ENCODE data around the gene CIDEB. TPM values are rescaled to one million over a fixed set of nuclear protein-coding genes. Genes with fewer than 3 reads are reported as not detected.

Gene CIDEB
- total and polyA plus RNA-seq, 9 of the 15 experiments (the other 6 are each of a cell fraction or from before 2014, with no cell fraction given): 0.03 to 0.35 (median 0.09) TPM; not detected in 3

DNA sequence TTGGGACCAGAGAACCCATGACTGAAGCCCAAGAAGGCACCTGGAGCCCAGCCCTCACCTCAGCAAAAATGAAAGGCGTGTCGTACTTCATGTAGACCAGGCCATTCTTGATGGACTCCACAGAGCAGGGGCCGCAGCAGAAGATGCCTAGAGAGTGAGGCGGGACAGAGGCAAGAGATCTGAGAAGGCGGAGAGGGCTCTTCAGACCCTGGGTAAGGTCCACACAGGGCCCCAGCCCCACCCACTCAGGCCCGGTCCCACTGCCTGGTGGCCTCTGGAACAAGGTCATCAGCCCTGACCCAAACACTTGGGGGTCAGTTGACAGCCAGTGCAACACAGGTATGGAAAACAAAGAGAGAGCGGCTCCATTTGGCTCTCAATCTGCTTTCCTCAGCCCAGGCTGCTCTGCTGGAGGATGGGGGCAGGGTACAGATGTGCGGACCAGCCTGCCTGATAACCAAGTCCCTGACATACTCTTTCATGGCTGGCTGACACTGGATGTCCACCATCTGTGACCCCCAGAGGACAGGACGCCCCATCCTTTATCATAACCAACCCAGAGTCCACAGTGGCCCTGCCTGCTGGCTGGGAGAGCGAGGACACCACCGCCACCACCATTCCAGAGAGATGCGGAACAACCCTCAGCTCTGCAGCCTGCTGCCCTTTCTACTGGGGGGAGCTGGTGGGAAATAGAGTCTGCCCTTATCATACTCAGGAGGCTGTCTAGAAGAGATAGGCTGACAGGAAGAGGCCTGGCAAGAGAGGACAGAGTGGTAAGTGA lies 51.7 kb downstream of the CIDEB start (continued):
- no peak for TF ChIP-seq USF1 (CRISPR knock-in tag; IDR thresholded peaks at IDR 0.05)
- peak; percentile 17; the same call in 1 of the 2 replicates for TF ChIP-seq BHLHE40 (IDR thresholded peaks at IDR 0.05; ENCODE audit: low read length)
- no peak for TF ChIP-seq KLF10 (CRISPR knock-in tag; IDR thresholded peaks at IDR 0.05)
- TF ChIP-seq ZKSCAN1 (IDR thresholded peaks at IDR 0.05; ENCODE audit: low read depth, low read length): 0 out of 2 replicates have a peak, but pooled peaks have one; percentile 13
- TF ChIP-seq ZNF165 (CRISPR knock-in tag; IDR thresholded peaks at IDR 0.05; ENCODE audit: borderline replicate concordance): no peak
- no peak; the same call in 1 of the 2 replicates for TF ChIP-seq LCOR (CRISPR knock-in tag; IDR thresholded peaks at IDR 0.05)
- TF ChIP-seq NFXL1 (CRISPR knock-in tag; IDR thresholded peaks at IDR 0.05): no peak
- TF ChIP-seq ZNF316 (IDR thresholded peaks at IDR 0.05): no peak
- TF ChIP-seq ESRRB (CRISPR knock-in tag; IDR thresholded peaks at IDR 0.05; ENCODE audit: borderline replicate concordance): no peak
- TF ChIP-seq SMARCA5 (IDR thresholded peaks at IDR 0.05): no peak
- TF ChIP-seq RBM34 (IDR thresholded peaks at IDR 0.05; ENCODE audit: borderline replicate concordance, insufficient read depth, low read length): no peak
- TF ChIP-seq KLF6 (CRISPR knock-in tag; IDR thresholded peaks at IDR 0.05; ENCODE audit: borderline replicate concordance): no peak
- no peak for TF ChIP-seq ZNF407 (IDR thresholded peaks at IDR 0.05; ENCODE audit: low read depth)
- no peak for TF ChIP-seq PRMT5 (CRISPR knock-in tag; IDR thresholded peaks at IDR 0.05)
- TF ChIP-seq CGGBP1 (CRISPR knock-in tag; IDR thresholded peaks at IDR 0.05): no peak
- TF ChIP-seq MEIS2 (IDR thresholded peaks at IDR 0.05; ENCODE audit: partially characterized antibody): peak; percentile 39
- TF ChIP-seq ZBTB43 (CRISPR knock-in tag; IDR thresholded peaks at IDR 0.05): no peak

Measured in K562 (cell line).